Umbilical cord (tissue), 2 donors: ENCODE data around the gene HPCAL1. TPM values are rescaled to one million over a fixed set of nuclear protein-coding genes. Genes with fewer than 3 reads are reported as not detected.

Experiments
- DNase-seq: peaks from one replicate; pipeline ENCODE4 v3.0.0-alpha.2; 2015; ENCODE audit warnings: low spot score
- total RNA-seq: library from RNA; depleted of rRNA; stranded (reverse); fragments of >200 nt; gene quantifications from one replicate; pipeline ENCODE4 v1.2.3, GENCODE V29; 2014; ENCODE audit warnings: low replicate concordance; ENCODE audit not compliant: insufficient read depth

HPCAL1 gene
- total RNA-seq, 1 donor from 2014 or later, result 7.9 TPM

DNA sequence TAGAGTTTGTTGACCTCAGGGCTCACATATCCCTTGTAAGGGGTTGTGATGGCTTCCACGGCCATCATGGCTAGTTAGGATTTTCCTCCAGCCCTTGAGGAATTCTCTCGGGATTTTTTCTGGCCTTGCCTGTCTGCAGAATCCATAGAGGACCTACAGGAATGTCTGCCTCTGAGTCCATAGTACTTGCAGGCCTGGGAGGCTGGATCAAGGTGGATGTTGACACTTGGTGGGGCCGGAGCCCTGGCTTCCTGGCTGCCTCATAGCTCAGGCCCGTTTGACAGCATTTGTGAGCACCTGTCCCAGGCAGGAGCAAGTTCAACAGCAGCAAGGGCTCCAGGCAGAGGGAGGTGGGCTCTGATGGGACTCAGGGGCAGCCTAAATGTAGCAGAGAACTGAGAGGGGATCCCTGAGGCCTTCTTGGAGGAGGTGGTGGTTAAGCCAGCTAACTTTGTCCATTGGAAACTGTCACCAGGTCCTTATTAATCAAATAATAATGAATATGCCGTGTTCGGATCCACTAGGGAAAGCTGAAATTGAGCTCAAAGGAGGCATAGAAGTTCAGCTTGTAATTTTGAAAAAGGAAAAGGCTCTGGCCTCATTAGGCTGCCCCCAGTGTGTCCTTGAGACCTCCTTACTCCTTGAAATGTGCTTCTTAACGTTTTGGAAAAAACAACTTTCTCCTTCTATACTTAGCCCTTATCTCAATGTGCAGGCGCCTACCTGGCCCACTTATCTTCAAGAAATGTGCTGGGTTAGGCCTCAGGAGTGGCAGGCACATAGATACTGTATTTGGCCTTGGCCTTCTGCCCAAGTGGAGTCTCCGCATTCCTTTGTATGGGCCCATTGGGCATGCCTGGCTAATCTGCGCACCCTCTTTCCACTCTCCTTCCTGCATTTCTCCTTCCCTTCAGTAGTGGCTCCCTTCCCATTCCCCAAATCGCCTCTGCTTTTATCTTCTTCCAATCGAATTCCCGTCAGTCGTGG lies 66.9 kb downstream of the HPCAL1 start:
- DNase-seq, result no peak

GRCh38 chr2:10370390-10370789 lies 67.7 kb downstream of the HPCAL1 start:
- no peak for DNase-seq

DNA sequence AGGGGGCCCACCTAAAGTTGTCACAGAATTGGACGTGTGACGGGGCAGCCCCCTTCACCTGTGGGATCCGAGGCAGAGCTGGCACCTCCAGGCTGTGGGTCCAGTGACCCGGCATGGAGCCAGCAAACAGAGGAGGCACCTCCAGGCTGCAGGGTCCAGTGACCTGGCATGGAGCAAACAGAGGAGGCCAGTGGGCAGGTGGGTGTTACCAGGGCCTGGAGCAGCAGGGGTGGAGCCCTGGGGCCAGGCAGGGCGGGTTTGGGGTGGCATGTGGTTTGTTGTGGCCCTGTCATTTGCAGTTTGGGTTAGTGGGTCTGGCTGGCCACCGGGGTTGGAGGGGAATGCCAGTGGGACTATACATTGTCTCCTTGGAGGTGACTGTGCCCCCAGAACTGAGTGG lies 68.2 kb downstream of the HPCAL1 start:
- no peak for DNase-seq

GRCh38 chr2:10371441-10372196 lies 68.9 kb downstream of the HPCAL1 start:
- no peak for DNase-seq

- no peak for DNase-seq
Measured at GRCh38 chr2:10372203-10372861, 69.6 kb downstream of the HPCAL1 start.

- no peak for DNase-seq
Measured at GRCh38 chr2:10372862-10373240, 70.1 kb downstream of the HPCAL1 start.

GRCh38 chr2:10373931-10374330 lies 71.2 kb downstream of the HPCAL1 start:
- no peak for DNase-seq

DNA sequence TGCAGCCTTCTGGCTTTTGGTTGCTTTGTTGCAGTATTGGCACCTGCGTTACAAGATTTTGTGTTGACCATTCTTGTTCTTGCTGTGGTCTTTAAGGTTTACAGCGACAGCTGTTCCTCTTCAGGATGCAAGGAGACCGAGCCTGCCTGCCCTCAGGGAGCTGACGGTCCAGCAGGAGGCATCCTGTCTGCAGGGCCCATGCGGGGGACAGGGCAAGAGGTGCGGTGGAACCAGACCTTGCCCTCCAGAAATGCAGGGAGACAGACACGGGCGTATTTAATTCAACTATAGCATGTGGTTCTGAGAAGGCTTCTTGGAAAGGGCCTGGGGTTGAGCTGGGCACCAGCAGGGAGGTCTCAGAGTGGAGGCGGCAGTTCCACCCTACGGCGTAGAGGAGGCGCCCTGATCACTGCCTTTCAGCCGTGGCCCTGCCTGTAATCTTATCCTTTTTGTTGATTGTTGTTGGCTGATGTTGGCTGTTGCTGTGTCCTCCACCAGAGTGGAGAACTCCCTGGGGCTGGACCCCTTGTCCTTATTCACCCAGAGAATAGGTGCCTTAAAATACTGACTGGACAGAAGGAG lies 71.7 kb downstream of the HPCAL1 start:
- no peak for DNase-seq

GRCh38 chr2:10375570-10376281 lies 73.0 kb downstream of the HPCAL1 start:
- no peak for DNase-seq

DNA sequence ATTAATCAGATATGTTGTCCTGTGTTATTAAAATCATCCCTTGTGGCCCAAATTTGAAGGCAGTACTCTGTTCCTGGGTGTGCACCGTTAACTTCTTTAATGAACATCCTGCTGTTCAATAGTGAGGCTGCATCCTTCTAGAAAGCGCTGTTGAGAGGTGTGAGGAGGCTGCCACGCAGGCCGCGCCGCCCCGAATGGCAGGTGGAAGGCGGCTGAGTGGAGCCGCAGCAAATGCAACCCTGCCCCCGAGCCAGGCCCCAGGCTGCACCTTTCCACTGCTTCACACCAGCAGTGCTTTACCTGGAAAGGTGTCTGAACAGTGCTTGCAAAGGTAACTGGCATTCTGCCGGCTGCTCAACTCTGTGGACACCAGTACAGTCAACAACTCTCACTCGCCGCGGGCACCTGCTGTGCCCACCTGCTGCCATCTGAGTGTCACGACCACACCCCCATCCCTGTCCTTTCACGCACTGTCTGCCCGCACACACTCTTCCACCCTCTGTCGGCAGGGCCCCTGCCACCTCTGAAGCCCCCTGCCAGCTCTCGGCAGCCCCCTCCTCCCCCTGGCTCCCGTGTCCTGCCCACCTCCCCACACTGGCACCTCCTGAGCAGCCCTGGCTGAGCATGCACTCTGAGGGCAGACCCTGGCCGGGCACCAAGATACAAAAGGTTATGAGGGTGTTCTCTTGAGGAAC lies 74.5 kb downstream of the HPCAL1 start:
- DNase-seq, result no peak

- DNase-seq, result no peak
Measured at GRCh38 chr2:10377747-10378085, 75.0 kb downstream of the HPCAL1 start.

DNA sequence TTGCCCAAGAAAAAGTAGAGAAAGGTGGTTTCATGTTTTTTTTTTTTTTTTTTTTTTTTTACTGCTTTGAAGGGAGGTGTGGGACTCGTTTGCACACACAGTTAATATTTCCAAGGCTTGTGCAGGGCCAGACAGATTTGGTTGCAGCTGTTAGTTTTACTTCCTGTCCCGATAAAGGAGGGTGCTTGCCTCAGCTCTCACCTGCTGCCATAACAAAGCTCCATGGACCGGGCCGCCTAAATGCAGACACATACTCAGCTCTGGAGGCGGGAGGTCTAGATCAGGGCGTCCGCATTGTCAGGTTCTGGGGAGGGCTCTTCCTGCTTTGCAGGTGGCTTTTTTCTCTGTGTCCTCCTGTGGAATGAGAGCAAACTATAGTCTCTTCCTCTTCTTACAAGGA lies 75.5 kb downstream of the HPCAL1 start:
- no peak for DNase-seq

DNA sequence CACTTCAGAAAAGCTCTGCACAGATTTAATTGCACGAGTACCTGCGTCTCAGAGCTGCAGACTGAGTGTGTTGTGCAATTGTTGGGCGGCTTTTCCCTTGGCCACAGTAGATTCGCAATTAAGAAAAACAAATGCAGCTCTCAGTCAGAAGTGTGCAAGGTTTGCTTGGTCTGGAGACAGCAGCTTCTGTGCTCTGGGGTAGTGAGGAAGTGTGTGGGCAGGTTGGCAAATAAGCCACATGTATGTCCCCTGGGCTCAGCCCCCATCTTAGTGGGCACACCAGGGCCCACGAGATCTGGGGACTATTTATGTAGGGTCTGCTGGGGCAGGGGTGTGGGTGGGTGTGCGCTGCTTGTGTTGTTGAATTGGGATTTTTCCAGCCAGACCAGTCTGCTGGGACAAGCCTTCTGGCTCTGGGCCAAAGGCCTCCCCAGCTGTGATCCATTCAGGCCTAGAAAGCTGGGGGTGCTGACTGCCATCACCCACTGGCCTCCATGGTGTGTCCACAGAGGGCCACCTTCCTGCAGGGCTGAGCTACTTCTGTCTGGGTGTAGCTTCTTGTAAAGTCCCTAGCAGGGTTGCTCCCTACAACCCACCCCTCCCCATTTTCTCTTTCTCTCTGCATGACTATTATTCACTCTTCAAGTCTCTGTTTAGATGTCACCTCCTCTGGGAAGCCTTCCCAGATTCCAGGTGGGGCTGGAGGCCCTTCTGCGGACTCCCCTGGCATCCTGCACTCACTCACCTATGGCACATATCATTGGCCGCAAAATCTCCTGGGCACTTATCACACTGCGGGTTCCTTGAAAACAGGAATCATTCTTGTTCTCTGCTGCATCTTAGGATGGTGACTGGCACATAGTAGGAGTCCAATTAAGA lies 77.6 kb downstream of the HPCAL1 start:
- no peak for DNase-seq

GRCh38 chr2:10381997-10382353 lies 79.3 kb downstream of the HPCAL1 start:
- DNase-seq, result no peak

- peak; percentile 19 for DNase-seq
Measured at GRCh38 chr2:10382354-10383061, 79.8 kb downstream of the HPCAL1 start.

DNA sequence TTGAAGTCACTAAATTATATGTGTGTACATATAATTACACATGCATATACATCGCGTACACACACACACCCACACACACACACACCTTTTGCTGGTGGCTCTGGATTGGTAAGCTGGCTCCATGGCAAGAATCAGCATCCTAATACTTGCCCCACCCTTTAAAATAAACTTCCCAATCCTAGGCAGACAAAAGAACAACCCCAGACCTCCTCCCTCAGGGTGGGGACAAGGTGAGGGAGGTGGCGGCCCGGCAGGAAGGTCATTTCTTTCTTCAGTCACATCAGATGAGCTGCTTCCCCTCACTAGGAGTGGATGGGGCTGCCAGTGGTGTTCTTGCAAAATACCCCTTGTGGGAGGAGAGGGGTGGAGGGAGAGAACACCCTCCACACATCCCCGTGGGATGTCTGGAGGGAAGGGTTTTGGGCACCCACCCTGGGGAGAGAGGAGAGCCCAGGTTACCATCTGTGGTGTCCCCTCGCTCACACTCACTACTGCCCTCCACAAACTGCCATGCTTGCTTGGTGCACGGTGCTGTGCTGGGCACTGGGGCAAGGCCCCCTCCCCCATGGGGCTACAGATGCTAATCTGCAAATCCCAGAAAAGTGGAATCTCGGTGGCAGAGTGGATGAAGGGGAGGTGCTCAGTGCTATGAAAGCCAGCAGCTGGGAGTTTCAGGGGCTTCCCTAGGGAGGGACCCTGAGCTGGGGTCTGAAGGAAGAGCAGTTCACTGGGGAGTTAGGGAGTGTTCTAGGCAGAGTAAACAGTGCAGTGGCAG lies 81.4 kb downstream of the HPCAL1 start:
- DNase-seq, result no peak

GRCh38 chr2:10385501-10385900 lies 82.8 kb downstream of the HPCAL1 start:
- no peak for DNase-seq
